GM21367 (cell line): Measurements from ENCODE around the gene MPC2.
"Not testable (repeated sequence)": the region's sequence is repeated elsewhere in the genome, so short reads cannot be mapped to it uniquely, and the experiment has no call there.

Source experiments
- ATAC-seq: cut with Tn5 transposase; IDR thresholded peaks from one replicate; pipeline ENCODE4 v1.9.1; 2021; ENCODE audit not compliant: unreplicated experiment

Gene MPC2

GRCh38 chr1:167909691-167910180 lies 27.1 kb downstream of the MPC2 start:
- no peak for ATAC-seq

- ATAC-seq = no peak
Observed at GRCh38 chr1:167905671-167906070, 31.2 kb downstream of the MPC2 start.

- ATAC-seq = no peak
Observed at GRCh38 chr1:167905182-167905581, 31.7 kb downstream of the MPC2 start.

- ATAC-seq = no peak
Observed at GRCh38 chr1:167904652-167905130, 32.2 kb downstream of the MPC2 start.

GRCh38 chr1:167900907-167901306 lies 36.0 kb downstream of the MPC2 start:
- no peak for ATAC-seq

- peak; percentile 68 for ATAC-seq
Observed at GRCh38 chr1:167899253-167899681, 37.6 kb downstream of the MPC2 start.

- ATAC-seq = no peak
Observed at GRCh38 chr1:167898578-167899222, 38.2 kb downstream of the MPC2 start.

GRCh38 chr1:167893798-167894197 lies 43.1 kb downstream of the MPC2 start:
- no peak for ATAC-seq

GRCh38 chr1:167890400-167890799 lies 46.5 kb downstream of the MPC2 start:
- no peak for ATAC-seq

GRCh38 chr1:167887187-167887586 lies 49.7 kb downstream of the MPC2 start:
- ATAC-seq = not testable (repeated sequence)

GRCh38 chr1:167882376-167882775 lies 54.5 kb downstream of the MPC2 start:
- ATAC-seq = no peak

GRCh38 chr1:167881786-167882185 lies 55.1 kb downstream of the MPC2 start:
- ATAC-seq = no peak

- ATAC-seq = no peak
Observed at GRCh38 chr1:167881069-167881468, 55.8 kb downstream of the MPC2 start.

GRCh38 chr1:167880580-167881021 lies 56.3 kb downstream of the MPC2 start:
- no peak for ATAC-seq

GRCh38 chr1:167879508-167879907 lies 57.4 kb downstream of the MPC2 start:
- ATAC-seq = no peak

- ATAC-seq = no peak
Observed at GRCh38 chr1:167878372-167879160, 58.3 kb downstream of the MPC2 start.

GRCh38 chr1:167876597-167877175 lies 60.2 kb downstream of the MPC2 start:
- ATAC-seq = no peak

- no peak for ATAC-seq
Observed at GRCh38 chr1:167871331-167871730, 65.5 kb downstream of the MPC2 start.

- not testable (repeated sequence) for ATAC-seq
Observed at GRCh38 chr1:167869157-167870001, 67.5 kb downstream of the MPC2 start.

- ATAC-seq = not testable (repeated sequence)
Observed at GRCh38 chr1:167866739-167867414, 70.0 kb downstream of the MPC2 start.
